HG02884 (cell line): ENCODE results near the gene REEP6.

Source experiments
- ATAC-seq: cut with Tn5 transposase; IDR thresholded peaks from one replicate; pipeline ENCODE4 v1.9.1; 2021; ENCODE audit warnings: mild to moderate bottlenecking, moderate library complexity; ENCODE audit not compliant: unreplicated experiment

The REEP6 gene

GRCh38 chr19:1456121-1456900 lies 34.7 kb upstream of the REEP6 start:
- no peak for ATAC-seq

GRCh38 chr19:1457031-1457739 lies 33.8 kb upstream of the REEP6 start:
- no peak for ATAC-seq

DNA sequence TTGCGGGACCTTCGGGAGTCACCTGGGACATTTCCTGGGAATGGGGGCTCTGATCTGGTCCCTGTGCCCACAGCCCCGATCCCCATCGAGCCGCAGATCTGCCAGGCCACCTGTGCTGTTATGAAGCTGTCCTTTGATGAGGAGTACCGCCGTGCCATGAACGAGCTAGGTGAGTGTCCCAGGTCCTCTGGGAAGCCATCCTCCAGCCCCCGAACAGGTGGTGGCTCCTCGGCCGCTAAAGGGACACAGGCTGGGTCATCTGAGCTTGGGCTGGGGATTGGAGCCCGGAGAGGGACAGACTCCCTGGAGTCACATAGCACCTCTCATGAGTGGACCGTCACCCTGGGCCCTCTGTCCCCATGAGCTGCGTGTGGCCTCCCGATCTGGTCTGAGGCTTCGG lies 33.1 kb upstream of the REEP6 start:
- ATAC-seq, result no peak

- ATAC-seq, result no peak
These were observed 31.5 kb upstream of the REEP6 start for GRCh38 chr19:1459479-1459878.

- no peak for ATAC-seq
These were observed 30.7 kb upstream of the REEP6 start for GRCh38 chr19:1460033-1460995.

DNA sequence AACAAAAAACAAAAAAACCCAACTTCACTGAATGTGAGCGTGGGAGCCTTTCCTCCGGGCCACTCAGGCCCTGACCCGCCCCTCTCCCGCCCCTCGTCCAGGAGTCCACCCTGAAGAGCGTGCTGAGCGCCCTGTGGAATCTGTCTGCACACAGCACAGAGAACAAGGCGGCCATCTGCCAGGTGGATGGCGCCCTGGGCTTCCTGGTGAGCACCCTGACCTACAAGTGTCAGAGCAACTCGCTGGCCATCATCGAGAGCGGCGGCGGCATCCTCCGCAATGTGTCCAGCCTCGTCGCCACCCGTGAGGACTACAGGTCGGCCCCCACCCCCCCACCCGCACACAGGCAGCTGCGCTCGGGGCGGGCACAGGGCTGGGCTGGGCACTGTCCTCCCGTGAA lies 29.1 kb upstream of the REEP6 start:
- ATAC-seq, result no peak

- no peak for ATAC-seq
These were observed 25.6 kb upstream of the REEP6 start for GRCh38 chr19:1465191-1466016.

- ATAC-seq, result no peak
These were observed 24.9 kb upstream of the REEP6 start for GRCh38 chr19:1466018-1466460.

DNA sequence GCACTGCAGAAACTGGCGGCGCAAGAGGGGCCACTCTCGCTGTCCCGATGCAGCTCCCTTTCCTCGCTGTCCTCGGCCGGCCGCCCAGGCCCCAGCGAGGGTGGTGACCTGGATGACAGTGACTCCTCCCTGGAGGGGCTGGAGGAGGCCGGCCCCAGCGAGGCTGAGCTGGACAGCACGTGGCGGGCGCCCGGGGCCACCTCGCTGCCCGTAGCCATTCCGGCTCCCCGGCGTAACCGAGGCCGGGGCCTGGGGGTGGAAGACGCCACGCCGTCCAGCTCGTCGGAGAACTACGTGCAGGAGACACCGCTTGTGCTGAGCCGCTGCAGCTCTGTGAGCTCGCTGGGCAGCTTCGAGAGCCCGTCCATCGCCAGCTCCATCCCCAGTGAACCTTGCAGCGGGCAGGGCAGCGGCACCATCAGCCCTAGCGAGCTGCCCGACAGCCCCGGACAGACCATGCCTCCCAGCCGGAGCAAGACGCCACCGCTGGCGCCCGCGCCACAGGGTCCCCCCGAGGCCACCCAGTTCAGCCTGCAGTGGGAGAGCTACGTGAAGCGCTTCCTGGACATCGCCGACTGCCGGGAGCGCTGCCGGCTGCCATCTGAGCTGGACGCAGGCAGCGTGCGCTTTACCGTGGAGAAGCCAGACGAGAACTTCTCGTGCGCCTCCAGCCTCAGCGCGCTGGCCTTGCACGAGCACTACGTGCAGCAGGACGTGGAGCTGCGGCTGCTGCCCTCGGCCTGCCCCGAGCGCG lies 24.3 kb upstream of the REEP6 start:
- no peak for ATAC-seq

DNA sequence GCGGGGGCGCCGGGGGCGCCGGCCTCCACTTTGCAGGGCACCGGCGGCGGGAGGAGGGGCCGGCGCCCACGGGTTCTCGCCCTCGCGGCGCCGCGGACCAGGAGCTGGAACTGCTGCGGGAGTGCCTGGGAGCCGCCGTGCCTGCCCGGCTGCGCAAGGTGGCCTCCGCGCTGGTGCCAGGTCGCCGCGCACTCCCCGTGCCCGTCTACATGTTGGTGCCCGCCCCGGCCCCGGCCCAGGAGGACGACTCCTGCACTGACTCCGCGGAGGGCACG lies 23.8 kb upstream of the REEP6 start:
- ATAC-seq, result no peak

GRCh38 chr19:1467490-1468273 lies 23.3 kb upstream of the REEP6 start:
- no peak for ATAC-seq

DNA sequence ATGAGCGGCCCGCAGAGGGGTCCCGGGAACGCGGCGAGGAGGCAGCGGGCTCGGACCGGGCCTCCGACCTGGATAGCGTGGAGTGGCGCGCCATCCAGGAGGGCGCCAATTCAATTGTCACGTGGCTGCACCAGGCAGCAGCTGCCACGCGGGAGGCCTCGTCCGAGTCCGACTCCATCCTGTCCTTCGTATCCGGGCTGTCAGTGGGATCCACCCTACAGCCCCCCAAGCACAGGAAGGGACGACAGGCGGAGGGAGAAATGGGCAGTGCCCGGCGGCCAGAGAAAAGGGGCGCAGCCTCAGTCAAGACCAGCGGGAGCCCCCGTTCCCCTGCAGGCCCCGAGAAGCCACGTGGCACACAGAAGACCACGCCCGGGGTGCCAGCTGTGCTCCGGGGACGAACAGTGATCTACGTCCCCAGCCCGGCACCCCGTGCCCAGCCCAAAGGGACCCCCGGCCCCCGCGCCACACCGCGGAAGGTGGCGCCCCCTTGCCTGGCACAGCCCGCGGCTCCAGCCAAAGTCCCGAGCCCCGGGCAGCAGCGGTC lies 22.6 kb upstream of the REEP6 start:
- ATAC-seq, result no peak

- no peak for ATAC-seq
These were observed 22.1 kb upstream of the REEP6 start for GRCh38 chr19:1468821-1469254.

DNA sequence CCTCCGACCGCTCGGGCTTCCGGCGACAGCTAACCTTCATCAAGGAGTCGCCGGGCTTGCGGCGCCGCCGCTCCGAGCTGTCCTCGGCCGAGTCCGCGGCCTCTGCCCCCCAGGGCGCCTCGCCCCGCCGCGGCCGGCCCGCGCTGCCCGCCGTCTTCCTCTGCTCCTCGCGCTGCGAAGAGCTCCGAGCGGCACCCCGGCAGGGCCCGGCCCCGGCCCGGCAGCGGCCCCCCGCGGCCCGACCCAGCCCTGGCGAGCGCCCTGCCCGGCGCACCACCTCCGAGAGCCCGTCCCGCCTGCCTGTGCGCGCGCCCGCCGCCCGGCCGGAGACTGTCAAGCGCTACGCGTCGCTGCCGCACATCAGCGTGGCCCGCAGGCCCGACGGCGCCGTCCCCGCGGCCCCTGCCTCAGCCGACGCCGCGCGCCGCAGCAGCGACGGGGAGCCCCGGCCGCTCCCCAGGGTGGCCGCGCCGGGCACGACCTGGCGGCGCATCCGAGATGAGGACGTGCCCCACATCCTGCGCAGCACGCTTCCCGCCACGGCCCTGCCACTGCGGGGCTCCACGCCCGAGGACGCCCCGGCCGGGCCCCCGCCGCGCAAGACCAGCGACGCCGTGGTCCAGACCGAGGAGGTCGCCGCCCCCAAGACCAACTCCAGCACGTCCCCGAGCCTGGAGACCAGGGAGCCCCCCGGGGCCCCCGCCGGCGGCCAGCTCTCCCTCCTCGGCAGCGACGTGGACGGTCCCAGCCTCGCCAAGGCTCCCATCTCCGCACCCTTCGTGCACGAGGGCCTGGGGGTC lies 21.5 kb upstream of the REEP6 start:
- ATAC-seq, result no peak

DNA sequence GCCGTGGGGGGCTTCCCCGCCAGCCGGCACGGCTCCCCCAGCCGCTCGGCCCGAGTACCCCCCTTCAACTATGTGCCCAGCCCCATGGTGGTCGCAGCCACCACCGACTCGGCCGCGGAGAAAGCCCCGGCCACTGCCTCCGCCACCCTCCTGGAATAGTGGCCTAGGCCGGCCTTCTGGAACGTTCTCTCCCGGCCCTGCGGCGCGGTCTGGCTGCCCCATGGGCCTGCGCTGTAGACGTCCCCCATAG lies 21.0 kb upstream of the REEP6 start:
- no peak for ATAC-seq

GRCh38 chr19:1470305-1471009 lies 20.5 kb upstream of the REEP6 start:
- ATAC-seq, result no peak

- no peak for ATAC-seq
These were observed 19.9 kb upstream of the REEP6 start for GRCh38 chr19:1471010-1471514.
